Right lobe of liver (tissue), 6 donors: ENCODE data around the gene TCP11L1. TPM values are rescaled to one million over a fixed set of nuclear protein-coding genes. Genes with fewer than 3 reads are reported as not detected.
A peak's percentile ranks its signal among the peaks of the same experiment; 100 is the strongest.

Source experiments
- ATAC-seq, 4 donors: fragments of 200-7000 bp; cut with Tn5 transposase; one replicate each; pipeline ENCODE4 v1.9.1; 2020; ENCODE audit warnings: mild to moderate bottlenecking in 4 of 4, moderate library complexity in 4 of 4
- DNase-seq, 3 donors: peaks; one replicate each; pipeline ENCODE4 v3.0.0-alpha.2; 2020
- H3K27ac ChIP-seq, 3 donors: fragments of 200-600 bp; one replicate each; pipeline ENCODE4 v1.8.0; 2022
- H3K27me3 ChIP-seq, 2 donors: fragments of 200-600 bp; one replicate each; pipeline ENCODE4 v1.8.0; 2022
- H3K36me3 ChIP-seq, 4 donors: fragments of 200-600 bp; sonication (generic) in 1 of 4; one replicate each; pipeline versions ENCODE4 v1.5.1 to v1.8.0; 2017 to 2022; ENCODE audit warnings: control low read depth in 1 of 4
- H3K4me1 ChIP-seq, 4 donors: fragments of 200-600 bp; sonication (generic) in 1 of 4; one replicate each; pipeline versions ENCODE4 v1.5.1 to v1.8.0; 2017 to 2022; ENCODE audit warnings: control low read depth in 1 of 4
- H3K4me3 ChIP-seq, 3 donors: fragments of 200-600 bp; one replicate each; pipeline ENCODE4 v1.8.0; 2022
- H3K9me3 ChIP-seq, 4 donors: fragments of 200-600 bp; sonication (generic) in 1 of 4; one replicate each; pipeline versions ENCODE4 v1.5.1 to v1.8.0; 2017 to 2022; ENCODE audit warnings: control low read depth in 1 of 4
- CTCF ChIP-seq, 4 donors: fragments of 200-600 bp in 3 of 4; fragments of 450-650 bp in 1 of 4; IDR thresholded peaks; one replicate each; pipeline versions ENCODE4 v1.5.1 to v1.8.0; 2016 to 2022; ENCODE audit warnings: antibody characterized with exemption in 4 of 4, mild to moderate bottlenecking in 2 of 4
- POLR2A ChIP-seq: fragments of 450-650 bp; IDR thresholded peaks from one replicate; pipeline ENCODE4 v1.6.1; 2017; ENCODE audit warnings: antibody characterized with exemption, mild to moderate bottlenecking
- WGBS: methylation state at CpG from one replicate; pipeline ENCODE4 v1.1.6; 2018; ENCODE audit warnings: low coverage, low lambda C conversion rate; ENCODE audit not compliant: insufficient coverage; ENCODE audit errors: missing lambda C conversion rate; 5-methylcytosine and 5-hydroxymethylcytosine counted together
- intact Hi-C, 2 donors: fragments of 100-400 bp; cut with DNase I; formaldehyde crosslinking; loops; one replicate each; pipeline versions ENCODE4 v1.11.2 to v1.14.1; 2022
- total RNA-seq, 6 experiments: library from RNA; depleted of rRNA in 2 of 6; stranded (reverse); fragments of >200 nt in 2 of 6; fragmentation: NEBNext Ultra II Directional in 3 of 6; extraction: Animal tissue kit (Norgen Biotek cat#: 25700) in 3 of 6; gene quantifications; one replicate each; pipeline versions ENCODE4 v1.1.0 to v1.2.4, GENCODE V29; 2016 to 2023
- donor health status: DM: no; HTN: yes; CAD: no.
- donor health status: DM: no; HTN: no; CAD: no.
- donor health status: DM: no; HTN: no; CAD: no.
- donor health status: DM: no; HTN: yes; CAD: no.
- donor health status: DM: no; HTN: yes; CAD: no.

TCP11L1 gene
- total RNA-seq, 6 experiments from 2014 or later: 3.3 to 13.6 (median 6.6) TPM

GRCh38 chr11:33065445-33066178 lies 26.2 kb downstream of the TCP11L1 start:
- Histone ChIP-seq H3K4me3 (no peak overlapping the region), H3K27me3 (no peaks in the 10 kb centered on the region), H3K36me3 (peaks cover 0 to 20% (median 13%) of the 10 kb centered on the region in 4 donors), H3K9me3 (no peaks in the 10 kb centered on the region), H3K4me1 (peaks cover 0 to 25% (median 9%) of the 10 kb centered on the region in 4 donors), H3K27ac (no peak overlapping the region)
- ATAC-seq: peak; percentile 82 to 93 (median 87)
- peak; percentile 75 to 83 (median 80) for DNase-seq
- intact Hi-C loops: loop anchor here (5.0 to 10.0 kb wide), 2 partner anchors 101 to 103 kb away; no protein-coding TSS in a partner anchor
- TF ChIP-seq CTCF (IDR thresholded peaks at IDR 0.05) (peak; percentile 90 to 97 (median 94)), POLR2A (no peak)
- WGBS: 58% methylated on average over 9 of the region's 22 CpGs

GRCh38 chr11:33067294-33067693 lies 27.9 kb downstream of the TCP11L1 start:
- Histone ChIP-seq H3K27me3 (no peaks in the 10 kb centered on the region), H3K4me3 (no peak overlapping the region), H3K4me1 (peaks cover 0 to 9% (median under 1%) of the 10 kb centered on the region in 4 donors), H3K27ac (no peak overlapping the region), H3K9me3 (no peaks in the 10 kb centered on the region), H3K36me3 (peaks cover 0 to 25% (median 13%) of the 10 kb centered on the region in 4 donors)
- DNase-seq (no peak), ATAC-seq (no peak)
- intact Hi-C loops: loop anchor here (5.0 to 10.0 kb wide), 2 partner anchors 102 to 105 kb away; no protein-coding TSS in a partner anchor
- no CpG with 5 or more reads among the region's 3 CpGs for WGBS
- TF ChIP-seq CTCF (IDR thresholded peaks at IDR 0.05) (no peak), POLR2A (no peak)

GRCh38 chr11:33068611-33069340 lies 29.4 kb downstream of the TCP11L1 start:
- no peaks in the 10 kb centered on the region for H3K27me3 ChIP-seq
- H3K36me3 ChIP-seq: peaks cover 0 to 40% (median 18%) of the 10 kb centered on the region in 4 donors
- ATAC-seq: no peak
- H3K27ac ChIP-seq: no peak overlapping the region
- H3K4me1 ChIP-seq: peaks cover 0 to 5% (median 0%) of the 10 kb centered on the region in 4 donors
- TF ChIP-seq POLR2A: no peak
- no peak for TF ChIP-seq CTCF (IDR thresholded peaks at IDR 0.05)
- WGBS: 96% methylated on average over 9 of the region's 17 CpGs
- intact Hi-C loops: loop anchor here (5.0 to 10.0 kb wide), 2 partner anchors 104 to 106 kb away; no protein-coding TSS in a partner anchor
- H3K4me3 ChIP-seq: no peak overlapping the region
- no peaks in the 10 kb centered on the region for H3K9me3 ChIP-seq
- DNase-seq: no peak

- WGBS: 89% methylated on average over 6 of the region's 8 CpGs
- peaks cover 0 to 47% (median 19%) of the 10 kb centered on the region in 4 donors for H3K36me3 ChIP-seq
Measured at GRCh38 chr11:33072465-33072864, 33.1 kb downstream of the TCP11L1 start.

More at GRCh38 chr11:33072465-33072864, 33.1 kb downstream of the TCP11L1 start:
- DNase-seq (no peak), ATAC-seq (no peak)
- Histone ChIP-seq H3K27me3 (no peaks in the 10 kb centered on the region), H3K4me1 (no peaks in the 10 kb centered on the region), H3K27ac (no peak overlapping the region), H3K4me3 (no peak overlapping the region), H3K9me3 (no peaks in the 10 kb centered on the region)
- intact Hi-C loops: no loop called here
- no peak for TF ChIP-seq CTCF (IDR thresholded peaks at IDR 0.05)
- no peak for TF ChIP-seq POLR2A
